H1 (cell line): ENCODE results near the gene HNRNPK. TPM values are rescaled to one million over a fixed set of nuclear protein-coding genes. Genes with fewer than 3 reads are reported as not detected.

ENCODE experiments used
- CTCF ChIA-PET: fragments of 300-600 bp; sonication (Branson Sonifier 250); formaldehyde crosslinking; loops from one replicate; lab custom pipeline; 2021; ENCODE audit not compliant: partially characterized antibody; lab: Charles Lee
- POLR2A ChIA-PET: fragments of 300-600 bp; sonication (Branson Sonifier 250); formaldehyde crosslinking; loops from one replicate; lab custom pipeline; 2021; ENCODE audit warnings: inconsistent platforms; ENCODE audit not compliant: partially characterized antibody; lab: Charles Lee
- DNase-seq, 2 experiments: peaks; one replicate each; pipeline versions ENCODE4 v3.0.0 to v3.0.0-alpha.2; 2010 to 2022; ENCODE audit warnings: low spot score in 2 of 2, low read depth in 1 of 2, mixed read lengths in 1 of 2
- FAIRE-seq: peaks from 2 replicates; lab custom pipeline; 2011; peaks lifted over from hg19 to GRCh38; lab: Jason Lieb, UNC
- H2AFZ ChIP-seq: 2 replicates; pipeline ENCODE4 v1.8.1; 2012; ENCODE audit warnings: low read length, inconsistent platforms
- H2AK5ac ChIP-seq: 2 replicates; pipeline ENCODE4 v1.6.1; 2013; ENCODE audit warnings: low read depth, low read length
- H2BK120ac ChIP-seq: replicated peaks from 2 replicates; pipeline ENCODE3; 2013; ENCODE audit warnings: low read depth, low read length, inconsistent platforms
- H2BK12ac ChIP-seq: 2 replicates; pipeline ENCODE4 v1.6.1; 2013; ENCODE audit warnings: low read depth, low read length
- H2BK15ac ChIP-seq: 2 replicates; pipeline ENCODE4 v1.6.1; 2013; ENCODE audit warnings: low read length
- H2BK20ac ChIP-seq: 2 replicates; pipeline ENCODE4 v1.6.1; 2013; ENCODE audit warnings: low read length
- H2BK5ac ChIP-seq: 2 replicates; pipeline ENCODE4 v1.6.1; 2013; ENCODE audit warnings: low read depth, low read length
- H3K14ac ChIP-seq: 2 replicates; pipeline ENCODE4 v1.6.1; 2013; ENCODE audit warnings: inconsistent platforms; ENCODE audit not compliant: insufficient read length
- H3K18ac ChIP-seq: 2 replicates; pipeline ENCODE4 v1.6.1; 2013; ENCODE audit warnings: low read length; ENCODE audit errors: extremely low read depth
- H3K23ac ChIP-seq: 2 replicates; pipeline ENCODE4 v1.6.1; 2013; ENCODE audit warnings: inconsistent platforms; ENCODE audit not compliant: insufficient read length
- H3K23me2 ChIP-seq: 2 replicates; pipeline ENCODE4 v1.6.1; 2013; ENCODE audit warnings: low read depth, low read length
- H3K27ac ChIP-seq: 2 replicates; pipeline ENCODE4 v1.6.1; 2011; ENCODE audit warnings: low read depth, low read length, inconsistent platforms
- H3K27me3 ChIP-seq, 4 experiments: replicated peaks in 1 of 4; 1 replicate in 1 of 4; 2 replicates in 3 of 4; pipeline versions ENCODE4 v1.6.1 to v1.8.1; 2011 to 2013; ENCODE audit warnings: low read length in 3 of 4, mild to moderate bottlenecking in 3 of 4, inconsistent platforms in 2 of 4, mixed read lengths in 2 of 4, moderate library complexity in 1 of 4; ENCODE audit not compliant: control insufficient read depth in 3 of 4, insufficient read depth in 3 of 4; ENCODE audit errors: extremely low read depth in 1 of 4
- H3K36me3 ChIP-seq, 4 experiments: 2 replicates each; pipeline versions ENCODE4 v1.6.1 to v1.8.1; 2011 to 2013; ENCODE audit warnings: mild to moderate bottlenecking in 4 of 4, low read length in 3 of 4, moderate library complexity in 2 of 4, control low read depth in 1 of 4, inconsistent platforms in 1 of 4; ENCODE audit not compliant: insufficient read depth in 4 of 4, control insufficient read depth in 2 of 4
- H3K4ac ChIP-seq: replicated peaks from 2 replicates; pipeline ENCODE3; 2013; ENCODE audit warnings: low read length, low read depth, mixed read lengths, inconsistent platforms; ENCODE audit not compliant: insufficient read length
- H3K4me1 ChIP-seq, 4 experiments: replicated peaks in 1 of 4; 1 replicate in 1 of 4; 2 replicates in 3 of 4; pipeline versions ENCODE4 v1.6.1 to v1.8.1; 2011 to 2013; ENCODE audit warnings: low read length in 3 of 4, inconsistent platforms in 2 of 4, mixed read lengths in 1 of 4; ENCODE audit not compliant: insufficient read depth in 4 of 4, control insufficient read depth in 3 of 4
- H3K4me2 ChIP-seq, 2 experiments: 2 replicates each; pipeline versions ENCODE4 v1.6.1 to v1.8.1; 2011 to 2013; ENCODE audit warnings: low read depth in 2 of 2, low read length in 2 of 2, control low read depth in 1 of 2, inconsistent platforms in 1 of 2, mild to moderate bottlenecking in 1 of 2; ENCODE audit not compliant: insufficient read depth in 1 of 2
- H3K4me3 ChIP-seq, 4 experiments: fragments of 200-600, 300-600 bp in 1 of 4; sonication (generic), shearing (Covaris generic), sonication (Bioruptor Twin) in 1 of 4; 2 replicates each; pipeline versions ENCODE4 v1.5.1 to v1.8.1; 2011 to 2016; ENCODE audit warnings: low read length in 4 of 4, low read depth in 3 of 4, control low read depth in 2 of 4, inconsistent platforms in 2 of 4, mild to moderate bottlenecking in 2 of 4, mixed read lengths in 1 of 4, moderate library complexity in 1 of 4; ENCODE audit not compliant: insufficient read depth in 2 of 4; ENCODE audit errors: extremely low read depth in 1 of 4
- H3K56ac ChIP-seq: replicated peaks from 2 replicates; pipeline ENCODE3; 2013; ENCODE audit warnings: low read depth, mild to moderate bottlenecking, mixed read lengths, low read length, inconsistent platforms; ENCODE audit not compliant: insufficient read length
- H3K79me1 ChIP-seq: 2 replicates; pipeline ENCODE4 v1.6.1; 2013; ENCODE audit warnings: low read depth, low read length, control low read depth
- H3K79me2 ChIP-seq, 2 experiments: 2 replicates each; pipeline versions ENCODE4 v1.6.1 to v1.8.1; 2012 to 2013; ENCODE audit warnings: low read length in 2 of 2, mild to moderate bottlenecking in 2 of 2, inconsistent platforms in 1 of 2; ENCODE audit not compliant: insufficient read depth in 2 of 2, control insufficient read depth in 1 of 2
- H3K9ac ChIP-seq, 4 experiments: replicated peaks in 1 of 4; 1 replicate in 1 of 4; 2 replicates in 3 of 4; pipeline versions ENCODE4 v1.6.1 to v1.8.1; 2011 to 2013; ENCODE audit warnings: low read depth in 3 of 4, low read length in 3 of 4, control low read depth in 2 of 4, mild to moderate bottlenecking in 2 of 4, moderate library complexity in 2 of 4, inconsistent platforms in 1 of 4; ENCODE audit errors: extremely low read depth in 1 of 4
- H3K9me3 ChIP-seq, 2 experiments: 2 replicates each; pipeline versions ENCODE4 v1.6.1 to v1.8.1; 2012 to 2013; ENCODE audit warnings: mild to moderate bottlenecking in 2 of 2, moderate library complexity in 2 of 2, control low read depth in 1 of 2, inconsistent platforms in 1 of 2, low read depth in 1 of 2, low read length in 1 of 2, mixed read lengths in 1 of 2; ENCODE audit not compliant: insufficient read depth in 2 of 2
- H4K20me1 ChIP-seq, 2 experiments: replicated peaks in 1 of 2; 2 replicates each; pipeline versions ENCODE3 to v1.8.1; 2011 to 2013; ENCODE audit warnings: inconsistent platforms in 2 of 2, low read length in 2 of 2, mild to moderate bottlenecking in 1 of 2; ENCODE audit not compliant: insufficient read depth in 2 of 2, control insufficient read depth in 1 of 2
- H4K5ac ChIP-seq: 2 replicates; pipeline ENCODE4 v1.6.1; 2013; ENCODE audit warnings: low read length, low read depth, mixed read lengths, inconsistent platforms; ENCODE audit not compliant: insufficient read length
- H4K8ac ChIP-seq: 2 replicates; pipeline ENCODE4 v1.8.0; 2013; ENCODE audit warnings: mild to moderate bottlenecking, moderate library complexity, low read length, inconsistent platforms; ENCODE audit not compliant: insufficient read depth; ENCODE audit errors: extremely low read depth
- H4K91ac ChIP-seq: replicated peaks from 2 replicates; pipeline ENCODE3; 2013; ENCODE audit warnings: low read length, mixed read lengths, inconsistent platforms; ENCODE audit not compliant: insufficient read length
- ATF2 ChIP-seq: IDR thresholded peaks from 2 replicates; pipeline ENCODE4 v1.6.1; 2012; ENCODE audit warnings: low read length, inconsistent platforms
- BACH1 ChIP-seq: IDR thresholded peaks from 2 replicates; pipeline ENCODE4 v1.6.1; 2012; ENCODE audit warnings: low read length, improper control_type of control experiment
- CREB1 ChIP-seq: IDR thresholded peaks from 2 replicates; pipeline ENCODE4 v1.6.1; 2012; ENCODE audit warnings: inconsistent platforms
- EGR1 ChIP-seq: IDR thresholded peaks from 2 replicates; pipeline ENCODE4 v1.6.1; 2011; ENCODE audit warnings: low read depth, low read length, borderline replicate concordance
- JUN ChIP-seq: IDR thresholded peaks from 2 replicates; pipeline ENCODE4 v1.6.1; 2011; ENCODE audit warnings: low read depth, mild to moderate bottlenecking, improper control_type of control experiment, low read length
- POLR2A ChIP-seq, 2 experiments: IDR thresholded peaks; 1 replicate in 1 of 2; 2 replicates in 1 of 2; pipeline ENCODE4 v1.6.1; 2011; ENCODE audit warnings: low read depth in 2 of 2, low read length in 2 of 2, mild to moderate bottlenecking in 2 of 2; ENCODE audit errors: control extremely low read depth in 1 of 2
- SAP30 ChIP-seq: fragments of 300-600 bp; sonication (generic); IDR thresholded peaks from 2 replicates; pipeline ENCODE4 v1.7.1; 2012; ENCODE audit warnings: low read length, moderate library complexity, mild to moderate bottlenecking, inconsistent platforms; ENCODE audit not compliant: insufficient read depth, insufficient replicate concordance
- SP1 ChIP-seq: IDR thresholded peaks from 2 replicates; pipeline ENCODE4 v1.6.1; 2011; ENCODE audit warnings: low read depth, low read length
- WGBS, 2 experiments: shearing (Covaris generic) in 1 of 2; methylation state at CpG; one replicate each; pipeline versions ENCODE4 v1.1.6 to v1.1.7; 2013 to 2015; ENCODE audit warnings: low lambda C conversion rate in 2 of 2, mixed read lengths in 2 of 2, inconsistent platforms in 1 of 2, low coverage in 1 of 2, missing lambda C conversion rate in 1 of 2; ENCODE audit not compliant: insufficient replicate concordance in 2 of 2, insufficient coverage in 1 of 2, insufficient read length in 1 of 2; ENCODE audit errors: extremely low coverage in 1 of 2, missing lambda C conversion rate in 1 of 2; 5-methylcytosine and 5-hydroxymethylcytosine counted together
- polyA plus RNA-seq, 7 experiments: library from polyadenylated mRNA; depleted of rRNA in 3 of 7; stranded (reverse) in 5 of 7; unstranded in 2 of 7; fragments of >200 nt in 5 of 7; fragments of 200-250 nt in 2 of 7; gene quantifications; 1 replicate in 5 of 7; 2 replicates in 1 of 7; 4 replicates in 1 of 7; pipeline versions ENCODE4 v1.2.1 to v1.2.3, GENCODE V29; 2011 to 2013; ENCODE audit warnings: missing spikeins in 2 of 7, mixed read lengths in 2 of 7
- total RNA-seq: library from RNA; stranded (reverse); fragmentation: NEBNext Ultra II Directional; extraction: Animal tissue kit (Norgen Biotek cat#: 25700); gene quantifications from 2 replicates; pipeline ENCODE4 v1.2.1, GENCODE V29; 2021
- TF ChIP-seq, protein P1 (sequence below): IDR thresholded peaks from 2 replicates; pipeline ENCODE4 v1.6.1; 2011; ENCODE audit warnings: low read depth, mild to moderate bottlenecking, low read length; ENCODE audit not compliant: insufficient read depth

The HNRNPK gene
- total and polyA plus RNA-seq, 2 of the 8 experiments (the other 6 are each of a cell fraction or from before 2014, with no cell fraction given): 414 to 887 TPM

- Histone ChIP-seq H3K56ac (no peak overlapping the region), H3K4me2 (no peak overlapping the region), H2AFZ (no peak overlapping the region), H2BK15ac (no peak overlapping the region), H4K8ac (no peak overlapping the region), H3K23me2 (no peaks in the 10 kb centered on the region), H3K14ac (no peak overlapping the region), H3K36me3 (peaks cover 0 to 4% (median 2%) of the 10 kb centered on the region in 4 experiments; a peak in 4 of 8 replicates), H2BK12ac (no peak overlapping the region), H4K20me1 (no peaks in the 10 kb centered on the region), H2BK5ac (no peak overlapping the region), H3K4me1 (no peaks in the 10 kb centered on the region), H3K23ac (no peak overlapping the region), H4K5ac (no peak overlapping the region), H3K27ac (no peak overlapping the region), H2BK120ac (no peak overlapping the region), H3K27me3 (no peaks in the 10 kb centered on the region), H2BK20ac (no peak overlapping the region), H3K4me3 (no peak overlapping the region), H3K18ac (no peak overlapping the region), H4K91ac (no peak overlapping the region), H3K79me2 (no peaks in the 10 kb centered on the region), H3K4ac (no peak overlapping the region), H3K79me1 (no peaks in the 10 kb centered on the region), H3K9me3 (no peaks in the 10 kb centered on the region), H2AK5ac (no peak overlapping the region), H3K9ac (no peak overlapping the region)
- no peak for FAIRE-seq
- POLR2A ChIA-PET: interaction anchor here (1.4 to 3.2 kb wide), 2 partner anchors 28 to 31 kb away, joined by 3 to 22 read pairs; partner anchors contain the start of genes HNRNPK and RMI1
- CTCF ChIA-PET: no interaction called here
- 92% methylated on average over 2 of the region's 2 CpGs; no CpG with 5 or more reads in 1 of the 2 experiments for WGBS, 2 experiments
- DNase-seq: no peak
- TF ChIP-seq BACH1 (no peak), SP1 (no peak), JUN (no peak), POLR2A (IDR thresholded peaks at IDR 0.05; ENCODE audit: control extremely low read depth in 1 of 2, low read depth in 2 of 2, low read length in 2 of 2) (no peak), EGR1 (no peak), CREB1 (no peak), ATF2 (no peak), SAP30 (no peak)
- TF ChIP-seq, protein P1, sequence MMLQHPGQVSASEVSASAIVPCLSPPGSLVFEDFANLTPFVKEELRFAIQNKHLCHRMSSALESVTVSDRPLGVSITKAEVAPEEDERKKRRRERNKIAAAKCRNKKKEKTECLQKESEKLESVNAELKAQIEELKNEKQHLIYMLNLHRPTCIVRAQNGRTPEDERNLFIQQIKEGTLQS: no peak
Measured at GRCh38 chr9:84007662-84008061, 27.6 kb upstream of the HNRNPK start.
